Esophagus muscularis mucosa (tissue), 4 donors: ENCODE data around the gene LBHD2.

ENCODE experiments used
- EP300 ChIP-seq: sonication (generic); formaldehyde crosslinking; IDR thresholded peaks from one replicate; pipeline ENCODE4 v1.6.1; 2017; ENCODE audit warnings: antibody characterized with exemption
- POLR2A ChIP-seq: fragments of 450-650 bp; IDR thresholded peaks from one replicate; pipeline ENCODE4 v1.6.1; 2017; ENCODE audit warnings: antibody characterized with exemption, moderate library complexity, mild to moderate bottlenecking, low read depth
- TF ChIP-seq, protein P1 (sequence below), 3 experiments: fragments of 200-600 bp in 2 of 3; fragments of 450-650 bp in 1 of 3; sonication (generic) in 2 of 3; IDR thresholded peaks; one replicate each; pipeline ENCODE4 v1.5.1; 2017 to 2019; ENCODE audit warnings: antibody characterized with exemption in 3 of 3, mild to moderate bottlenecking in 2 of 3, moderate library complexity in 1 of 3

DNA sequence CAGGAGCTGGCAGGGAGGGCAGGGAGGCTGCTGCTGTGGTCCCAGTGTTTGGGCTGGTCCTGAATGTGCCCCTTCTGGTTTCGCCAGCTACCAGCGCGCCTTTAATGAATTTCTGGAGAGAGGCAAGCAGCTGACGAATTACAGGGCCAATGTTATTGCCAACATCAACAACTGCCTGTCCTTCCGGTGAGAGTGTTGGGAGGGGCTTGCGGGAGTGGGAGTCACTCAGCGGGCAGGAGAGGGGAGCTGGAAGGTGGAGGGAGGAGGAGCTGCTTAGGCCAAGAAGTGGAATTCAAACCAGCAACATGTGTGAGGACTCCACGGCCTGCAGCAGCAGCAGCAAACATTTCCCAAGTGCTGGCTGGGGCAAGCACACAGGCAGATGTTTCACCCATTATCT lies 47.0 kb downstream of the LBHD2 start:
- TF ChIP-seq, protein P1, sequence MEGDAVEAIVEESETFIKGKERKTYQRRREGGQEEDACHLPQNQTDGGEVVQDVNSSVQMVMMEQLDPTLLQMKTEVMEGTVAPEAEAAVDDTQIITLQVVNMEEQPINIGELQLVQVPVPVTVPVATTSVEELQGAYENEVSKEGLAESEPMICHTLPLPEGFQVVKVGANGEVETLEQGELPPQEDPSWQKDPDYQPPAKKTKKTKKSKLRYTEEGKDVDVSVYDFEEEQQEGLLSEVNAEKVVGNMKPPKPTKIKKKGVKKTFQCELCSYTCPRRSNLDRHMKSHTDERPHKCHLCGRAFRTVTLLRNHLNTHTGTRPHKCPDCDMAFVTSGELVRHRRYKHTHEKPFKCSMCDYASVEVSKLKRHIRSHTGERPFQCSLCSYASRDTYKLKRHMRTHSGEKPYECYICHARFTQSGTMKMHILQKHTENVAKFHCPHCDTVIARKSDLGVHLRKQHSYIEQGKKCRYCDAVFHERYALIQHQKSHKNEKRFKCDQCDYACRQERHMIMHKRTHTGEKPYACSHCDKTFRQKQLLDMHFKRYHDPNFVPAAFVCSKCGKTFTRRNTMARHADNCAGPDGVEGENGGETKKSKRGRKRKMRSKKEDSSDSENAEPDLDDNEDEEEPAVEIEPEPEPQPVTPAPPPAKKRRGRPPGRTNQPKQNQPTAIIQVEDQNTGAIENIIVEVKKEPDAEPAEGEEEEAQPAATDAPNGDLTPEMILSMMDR (IDR thresholded peaks at IDR 0.05): no peak
- TF ChIP-seq POLR2A (no peak), EP300 (no peak)
